Measurements from ENCODE around the gene SLC35G6.

- TF ChIP-seq POLR2A (IDR thresholded peaks at IDR 0.05; ENCODE audit: low read depth, low read length) = no peak
- TF ChIP-seq TAF1 (IDR thresholded peaks at IDR 0.05; ENCODE audit: low read depth, low read length) = no peak
- no peak for TF ChIP-seq POLR2AphosphoS5 (IDR thresholded peaks at IDR 0.05; ENCODE audit: low read depth, low read length)
- TF ChIP-seq POU2F2 (IDR thresholded peaks at IDR 0.05; ENCODE audit: low read depth, low read length) = no peak
Measured at GRCh38 chr17:7435676-7436555, 45.3 kb upstream of the SLC35G6 start.
